Skin of body (tissue), 2 donors: Measurements from ENCODE around the gene MED25. TPM values are rescaled to one million over a fixed set of nuclear protein-coding genes. Genes with fewer than 3 reads are reported as not detected.
A peak's percentile ranks its signal among the peaks of the same experiment; 100 is the strongest.

Experiments
- DNase-seq: peaks from one replicate; lab custom pipeline; 2025; lab: John Stamatoyannopoulos, UW
- total RNA-seq: library from RNA; depleted of rRNA; stranded (reverse); fragments of >200 nt; gene quantifications from one replicate; pipeline ENCODE4 v1.2.3, GENCODE V29; 2014

MED25 gene
- total RNA-seq, 1 donor from 2014 or later, result 17.4 TPM

DNA sequence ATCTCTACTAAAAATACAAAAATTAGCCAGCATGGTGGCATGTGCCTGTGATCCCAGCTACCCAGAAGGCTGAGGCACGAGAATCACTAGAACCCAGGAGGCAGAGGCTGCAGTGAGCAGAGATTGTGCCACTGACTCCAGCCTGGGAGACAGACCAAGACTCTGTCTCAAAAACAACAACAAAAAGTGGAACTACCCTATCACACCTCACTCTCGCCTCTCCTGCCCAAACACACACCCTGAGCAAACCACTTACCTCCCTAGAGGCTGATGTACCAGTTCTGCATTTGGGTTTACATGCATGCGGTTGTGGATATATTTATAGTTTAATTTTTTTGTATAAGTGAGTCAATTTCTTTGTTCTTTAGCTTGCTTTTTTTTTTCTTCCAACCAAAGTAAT is 25.2 kb downstream of the MED25 start:
- DNase-seq, result no peak

DNA sequence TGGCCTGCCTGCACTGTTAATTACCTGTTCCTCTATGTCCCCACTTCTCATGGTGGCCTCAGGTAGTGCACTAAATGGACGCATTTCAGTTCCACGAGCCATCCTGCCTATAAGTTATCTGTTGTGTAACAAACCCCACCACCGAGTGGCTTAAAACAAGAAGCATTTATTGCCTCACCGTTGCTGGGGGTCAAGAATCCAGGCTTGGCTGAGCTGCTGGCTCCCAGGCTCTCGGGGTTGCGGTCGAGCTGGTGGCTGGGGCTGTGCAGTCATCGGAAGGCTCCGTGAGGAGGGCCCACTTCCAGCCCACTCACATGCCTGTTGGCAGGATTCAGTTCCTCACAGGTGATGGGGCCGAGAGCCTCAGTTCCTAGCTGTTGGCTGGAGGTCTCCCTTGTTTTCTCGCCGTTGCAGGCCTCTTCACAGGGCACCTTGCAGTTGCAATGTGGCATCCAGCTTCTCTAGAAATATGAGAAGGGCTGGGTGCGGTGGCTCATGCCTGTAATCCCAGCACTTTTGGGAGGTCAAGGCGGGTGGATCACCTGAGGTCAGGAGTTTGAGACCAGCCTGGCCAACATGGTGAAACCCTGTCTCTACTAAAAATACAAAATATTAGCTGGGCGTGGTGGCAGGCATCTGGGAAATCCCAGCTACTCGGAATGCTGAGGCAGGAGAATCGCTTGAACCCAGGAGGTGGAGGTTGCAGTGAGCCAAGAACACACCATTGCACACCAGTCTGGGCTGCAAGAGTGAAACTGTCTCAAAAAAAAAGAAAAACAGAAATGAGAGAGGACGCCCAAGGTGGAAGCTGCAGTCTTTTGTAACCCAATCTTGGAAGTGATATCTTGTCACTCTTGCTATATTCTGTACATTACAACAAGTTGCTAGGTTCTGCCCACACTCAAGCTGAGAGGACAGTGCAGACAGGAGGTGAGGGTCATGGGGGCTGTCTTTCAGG is 26.3 kb downstream of the MED25 start:
- DNase-seq, result no peak

DNA sequence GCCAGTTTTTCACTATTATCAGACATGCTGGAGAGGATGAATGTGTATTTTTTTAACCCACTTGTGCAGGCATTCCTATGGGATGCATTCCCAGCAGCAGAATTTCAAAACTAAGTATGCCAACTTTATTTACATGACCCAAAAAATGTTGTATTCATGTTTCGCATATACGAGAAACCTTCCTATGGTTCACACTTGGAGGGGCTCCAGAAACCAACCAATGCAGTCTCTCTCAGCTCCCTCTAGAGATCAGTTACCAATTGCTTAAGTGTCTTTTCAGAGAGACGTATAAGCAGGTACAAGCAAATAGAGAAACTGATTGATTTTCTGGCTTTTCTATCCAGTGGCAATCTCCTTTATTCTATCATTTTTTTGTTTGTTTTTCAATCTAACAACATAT is 27.3 kb downstream of the MED25 start:
- no peak for DNase-seq

DNA sequence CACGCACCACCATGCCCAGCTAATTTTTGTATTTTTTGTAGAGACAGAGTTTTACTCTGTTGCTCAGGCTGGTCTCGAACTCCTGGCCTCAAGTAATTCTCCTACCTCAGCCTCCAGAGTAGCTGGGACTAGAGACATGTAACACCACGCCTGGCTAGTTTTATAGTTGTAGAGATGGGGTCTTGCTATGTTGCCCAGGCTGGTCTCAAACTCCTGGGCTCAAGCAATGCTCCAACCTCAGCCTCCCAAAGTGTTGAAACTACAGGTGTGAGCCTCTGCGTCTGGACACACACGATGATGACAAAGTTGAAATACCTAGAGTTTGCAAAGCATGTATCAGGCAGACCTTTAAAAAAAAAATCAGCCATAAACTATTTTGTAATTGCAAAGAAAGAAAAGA is 28.3 kb downstream of the MED25 start:
- no peak for DNase-seq

DNA sequence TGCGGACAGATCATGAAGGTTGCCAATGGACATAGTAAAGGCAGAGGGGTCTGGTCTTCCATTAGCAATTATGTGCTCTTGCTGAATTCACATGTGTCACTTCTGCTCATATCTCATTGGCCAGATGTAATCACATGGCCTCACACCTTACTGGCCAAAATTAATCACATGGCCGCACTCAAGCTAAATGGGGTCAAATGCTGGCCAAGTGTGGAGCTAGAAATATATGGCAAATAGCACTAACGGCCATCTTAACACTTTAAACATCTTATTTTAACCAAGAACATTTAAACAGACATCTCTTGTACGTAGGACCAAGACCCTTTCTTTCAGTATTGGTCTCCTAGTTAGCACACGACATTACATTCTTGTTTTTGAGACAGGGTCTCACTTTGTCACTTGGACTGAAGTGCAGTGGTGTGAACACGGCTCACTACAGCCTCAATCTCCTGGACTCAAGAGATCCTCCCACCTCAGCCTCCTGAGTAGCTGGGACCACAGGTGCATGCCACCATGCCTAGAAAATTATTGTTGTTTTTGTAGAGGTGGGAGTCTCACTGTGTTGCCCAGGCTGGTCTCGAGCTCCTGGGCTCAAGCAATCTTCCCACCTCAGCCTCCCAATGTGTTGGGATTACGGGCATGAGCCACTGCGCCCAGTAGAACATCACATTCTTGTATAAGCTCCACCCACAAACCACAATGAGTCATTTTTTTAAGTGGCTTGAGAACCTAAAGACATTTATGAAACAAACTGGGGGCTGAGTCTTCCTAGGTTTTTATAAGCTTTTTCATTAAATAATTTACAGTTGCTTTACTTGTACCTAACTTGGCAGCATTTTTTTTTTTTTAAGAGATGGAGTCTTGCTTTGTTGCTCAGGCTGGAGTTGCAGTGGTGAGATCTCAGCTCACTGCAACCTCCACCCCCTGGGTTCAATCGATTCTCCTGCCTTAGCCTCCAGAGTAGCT is 29.9 kb downstream of the MED25 start:
- no peak for DNase-seq

DNA sequence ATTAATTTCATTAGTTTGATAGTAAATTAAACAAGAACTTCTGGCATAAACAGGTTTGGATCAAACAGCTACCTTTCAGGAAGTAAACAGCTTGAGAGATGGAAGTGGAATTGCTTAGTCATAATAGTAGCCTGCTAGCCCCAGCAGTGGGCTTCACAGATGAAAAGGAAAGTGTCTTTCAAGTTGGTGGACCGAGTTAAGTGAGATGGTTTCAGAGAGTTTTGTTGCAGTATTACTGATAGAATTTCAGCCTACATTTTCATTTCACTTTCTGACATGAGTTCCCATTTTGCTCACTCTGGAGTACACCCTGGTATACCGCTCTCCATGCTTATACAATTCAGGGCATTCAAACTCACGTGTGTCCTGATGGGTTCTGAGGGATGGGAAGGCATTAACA is 30.8 kb downstream of the MED25 start:
- DNase-seq, result no peak

DNA sequence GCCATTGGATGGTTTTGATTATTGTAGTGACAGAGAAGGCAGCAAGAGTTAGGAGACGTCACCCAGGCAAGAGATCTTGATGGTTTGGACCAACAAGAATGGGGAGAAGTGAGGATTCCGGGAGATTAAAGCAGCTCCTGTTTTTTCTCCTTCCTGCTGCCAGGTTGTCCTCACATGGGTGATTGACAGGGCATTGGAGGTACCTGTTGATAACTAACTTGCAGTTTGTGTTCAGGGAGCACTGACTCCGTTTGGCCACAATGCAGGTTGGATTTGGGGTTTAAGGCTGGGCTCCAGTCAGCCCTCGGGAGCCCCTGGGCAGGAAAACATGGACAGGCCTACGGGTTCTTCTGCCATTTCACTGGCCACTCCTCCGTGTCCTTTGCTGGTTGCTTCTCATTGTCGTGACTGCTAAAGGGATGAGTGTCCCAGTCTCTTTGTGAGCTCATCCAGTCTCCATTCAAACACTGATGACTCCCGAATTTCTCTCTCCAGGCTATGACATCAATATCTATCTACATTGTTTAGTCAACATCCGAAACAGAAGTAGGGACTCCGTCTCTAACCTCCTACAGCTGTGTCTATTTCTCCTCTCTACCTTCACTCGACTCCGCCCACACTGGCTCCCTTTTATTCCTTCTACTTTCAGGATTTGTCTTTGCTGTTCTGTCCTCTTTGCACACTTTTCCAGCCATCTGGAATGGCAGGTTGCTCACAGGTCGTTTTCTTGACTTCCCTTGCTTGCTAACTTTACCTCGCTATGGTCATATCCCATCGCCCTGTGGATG is 31.5 kb downstream of the MED25 start:
- DNase-seq, result no peak

DNA sequence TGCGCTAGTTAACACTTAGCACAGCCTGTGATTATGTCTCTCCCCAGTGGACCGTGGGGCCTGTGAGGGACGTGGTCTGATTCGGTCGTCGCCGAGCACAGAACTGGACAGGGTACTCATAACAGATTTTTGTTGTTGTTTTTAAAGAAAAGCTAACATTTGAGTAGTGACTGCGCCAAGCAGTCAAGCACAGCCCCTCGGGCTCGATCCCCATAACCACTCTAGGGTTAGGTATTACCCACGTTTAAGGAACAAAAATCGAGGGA is 32.1 kb downstream of the MED25 start:
- no peak for DNase-seq

DNA sequence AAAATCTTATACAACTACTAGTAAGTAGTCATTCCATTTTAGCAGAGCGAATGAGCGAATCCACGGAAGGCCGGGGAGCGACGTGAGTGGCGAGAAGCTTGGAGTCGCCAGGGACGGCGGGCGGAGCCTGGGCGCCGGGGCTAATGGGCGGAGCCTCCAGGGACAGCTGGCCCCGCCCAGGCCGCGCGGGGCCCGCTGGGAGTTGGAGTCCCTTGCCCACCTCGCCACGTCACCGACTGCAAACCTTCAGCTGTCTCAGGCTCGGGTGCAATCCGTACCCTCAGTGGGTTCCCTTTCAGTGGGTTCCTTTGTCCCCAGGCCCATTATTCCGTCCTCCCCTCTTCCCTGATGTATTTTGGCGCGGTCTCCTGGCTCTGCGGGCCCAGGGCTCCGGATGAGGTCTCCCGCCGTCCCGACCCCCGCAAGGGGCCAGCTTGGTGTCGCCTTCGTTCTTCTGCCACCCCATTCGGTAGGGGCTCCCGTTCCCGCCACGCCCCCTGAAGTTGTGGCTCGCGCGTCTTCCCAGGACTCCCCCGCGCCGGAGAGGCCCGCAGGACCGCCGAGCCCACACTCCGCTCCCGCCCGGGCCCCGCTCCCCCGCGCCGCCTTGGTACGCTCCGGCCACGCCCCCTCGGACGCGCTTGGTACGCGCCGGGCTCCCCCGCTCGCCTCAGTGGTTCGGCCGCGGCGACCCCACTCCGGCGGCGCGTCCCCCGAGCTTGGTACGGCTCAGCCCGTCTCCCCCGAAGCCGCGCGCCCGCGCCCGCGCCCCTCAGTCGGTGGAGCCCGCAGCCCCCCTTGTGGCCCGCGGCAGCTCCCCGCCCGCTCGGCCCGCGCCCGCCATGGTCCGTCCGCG is 32.6 kb downstream of the MED25 start, which contains the start of gene PTOV1:
Gene PTOV1, plus strand, starts transcription at position 673 of the 856 bp plus-strand sequence.
- DNase-seq, result peak; percentile 84

DNA sequence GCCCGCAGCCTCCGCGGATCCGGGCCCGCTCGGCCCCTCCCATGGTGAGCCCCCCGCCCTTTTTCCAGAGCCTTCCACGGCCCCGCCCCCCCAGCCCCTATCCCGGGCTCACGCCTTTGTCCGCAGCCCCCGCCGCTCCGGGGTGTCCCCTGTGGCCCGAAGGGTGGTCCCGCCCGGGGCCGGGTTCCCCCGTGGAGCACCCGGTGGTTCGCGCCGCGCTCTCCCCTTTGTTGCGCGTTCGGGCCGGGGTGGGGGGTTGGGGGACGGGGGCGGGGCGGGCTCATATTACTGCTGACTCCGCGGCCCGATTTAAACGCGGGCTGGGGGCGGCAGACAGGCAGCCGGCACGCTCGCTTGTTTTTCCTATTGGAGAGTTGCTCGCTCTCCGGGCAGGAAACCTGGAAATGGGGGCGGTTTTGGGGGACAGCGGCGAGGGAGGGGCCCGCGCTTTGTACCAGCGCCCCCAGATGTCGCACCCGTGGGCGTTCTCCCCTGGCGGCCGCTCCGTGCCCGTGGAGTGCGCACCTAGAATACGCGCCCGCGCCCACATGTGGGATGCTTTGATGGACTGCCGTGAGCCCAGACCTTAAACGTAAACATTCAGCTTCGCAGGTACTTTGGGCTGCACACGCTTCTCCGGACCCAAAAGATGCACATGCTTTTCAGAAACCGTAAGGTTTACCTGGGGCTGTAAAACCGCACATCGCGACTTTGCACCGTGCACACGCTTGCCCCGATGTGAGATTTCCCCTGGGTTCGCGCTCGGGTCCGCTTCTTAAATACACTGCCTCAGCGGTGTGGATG is 33.6 kb downstream of the MED25 start:
- peak; percentile 36 for DNase-seq

DNA sequence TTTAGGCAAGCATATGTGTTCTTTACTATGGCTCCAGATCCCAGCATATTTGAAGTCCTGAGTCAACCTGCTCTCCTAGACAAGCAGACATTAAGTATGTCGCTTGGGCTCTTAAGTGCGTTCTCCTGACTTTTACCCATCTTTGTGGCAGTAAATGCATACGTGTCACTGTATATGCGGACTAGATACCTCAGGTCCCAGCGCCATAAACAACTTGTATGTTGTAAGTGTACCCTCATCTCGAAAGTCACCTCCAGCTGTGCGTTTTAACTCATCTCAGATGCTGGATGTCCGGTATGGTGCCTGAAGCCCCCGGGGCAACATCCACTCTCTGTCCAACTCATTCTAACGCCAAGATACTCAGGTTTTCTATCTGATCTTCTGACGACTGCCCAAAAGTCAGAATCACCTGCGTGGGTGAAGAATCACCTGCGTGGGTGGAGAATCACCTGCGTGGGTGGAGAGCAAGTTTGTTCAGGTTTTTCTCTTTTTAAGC is 34.6 kb downstream of the MED25 start:
- no peak for DNase-seq

DNA sequence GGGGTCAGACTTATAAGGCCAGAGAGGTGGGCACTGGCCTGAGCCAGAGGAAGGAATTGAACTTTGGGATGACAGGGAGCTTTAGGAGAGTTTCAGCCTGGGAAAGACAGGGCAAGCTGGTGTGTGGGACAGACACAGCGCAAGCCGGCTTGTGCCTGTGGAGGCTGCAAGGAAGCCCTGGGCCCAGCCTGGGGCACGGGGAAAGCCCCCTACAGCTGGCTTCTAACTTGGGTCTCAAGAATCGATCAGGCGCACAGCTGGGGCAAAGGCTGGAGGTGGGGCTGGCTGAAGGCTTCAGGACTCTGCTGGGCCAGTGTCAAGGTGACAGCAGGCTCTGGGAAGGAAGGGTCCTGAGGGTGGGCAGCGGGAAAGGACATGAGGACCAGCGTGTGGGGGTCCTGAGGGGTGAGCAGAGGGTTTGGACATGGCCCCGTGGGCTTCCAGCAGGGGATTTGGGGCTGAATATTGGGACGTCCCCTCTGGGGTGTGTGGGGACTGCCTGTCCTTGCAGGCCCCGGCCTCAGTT is 35.8 kb downstream of the MED25 start:
- no peak for DNase-seq

DNA sequence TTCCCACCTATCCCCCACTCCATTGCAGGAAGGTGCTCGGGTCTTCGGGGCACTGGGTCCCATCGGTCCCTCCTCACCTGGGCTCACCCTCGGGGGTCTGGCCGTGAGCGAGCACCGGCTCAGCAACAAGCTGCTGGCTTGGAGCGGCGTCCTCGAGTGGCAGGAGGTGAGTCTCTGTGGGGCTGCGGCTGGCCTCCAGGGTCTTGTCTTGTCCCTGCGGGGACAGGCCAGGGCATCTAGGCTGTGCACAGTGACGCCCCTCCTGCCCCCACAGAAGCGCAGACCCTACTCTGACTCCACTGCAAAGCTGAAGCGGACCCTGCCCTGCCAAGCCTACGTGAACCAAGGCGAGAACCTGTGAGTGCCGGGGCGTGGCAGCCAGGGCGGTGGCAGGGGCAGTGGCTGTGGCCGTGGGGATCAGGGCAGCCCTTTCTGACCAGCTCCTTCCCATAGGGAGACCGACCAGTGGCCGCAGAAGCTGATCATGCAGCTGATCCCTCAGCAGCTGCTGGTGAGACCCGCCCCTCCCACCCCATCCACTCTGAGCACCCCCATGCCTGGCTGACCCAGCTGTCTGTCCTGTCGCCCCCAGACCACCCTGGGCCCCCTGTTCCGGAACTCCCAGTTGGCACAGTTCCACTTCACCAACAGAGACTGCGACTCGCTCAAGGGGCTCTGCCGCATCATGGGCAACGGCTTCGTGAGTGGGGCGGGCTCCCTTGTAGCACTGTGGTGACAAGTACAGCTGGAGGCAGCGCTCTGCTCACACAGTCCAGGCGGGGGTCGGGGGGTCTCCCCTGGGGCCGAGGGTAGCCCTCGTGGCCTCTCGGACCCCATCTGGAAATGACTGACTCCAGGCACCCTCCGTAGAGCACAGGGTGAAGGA is 36.5 kb downstream of the MED25 start:
- no peak for DNase-seq

DNA sequence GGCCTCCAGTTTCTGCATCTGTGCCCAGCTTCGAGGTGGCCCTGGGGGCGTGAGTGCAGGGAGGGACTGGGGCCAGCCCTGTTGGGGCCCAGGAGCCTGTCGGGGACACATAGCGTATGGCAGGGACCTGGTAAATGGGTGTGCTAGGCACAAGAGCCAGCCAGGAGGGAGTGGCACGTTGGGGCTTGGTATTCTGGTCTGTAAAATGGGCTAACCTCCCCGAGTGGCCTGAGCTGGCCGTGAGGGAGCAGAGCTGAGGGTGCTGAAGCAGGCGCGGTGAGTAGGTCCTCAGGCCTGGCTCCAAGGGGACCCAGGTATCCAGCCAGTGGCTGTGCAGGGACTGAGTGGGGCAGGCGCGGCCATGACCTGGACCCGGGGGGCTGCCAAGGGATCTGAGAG is 37.2 kb downstream of the MED25 start:
- DNase-seq, result no peak

DNA sequence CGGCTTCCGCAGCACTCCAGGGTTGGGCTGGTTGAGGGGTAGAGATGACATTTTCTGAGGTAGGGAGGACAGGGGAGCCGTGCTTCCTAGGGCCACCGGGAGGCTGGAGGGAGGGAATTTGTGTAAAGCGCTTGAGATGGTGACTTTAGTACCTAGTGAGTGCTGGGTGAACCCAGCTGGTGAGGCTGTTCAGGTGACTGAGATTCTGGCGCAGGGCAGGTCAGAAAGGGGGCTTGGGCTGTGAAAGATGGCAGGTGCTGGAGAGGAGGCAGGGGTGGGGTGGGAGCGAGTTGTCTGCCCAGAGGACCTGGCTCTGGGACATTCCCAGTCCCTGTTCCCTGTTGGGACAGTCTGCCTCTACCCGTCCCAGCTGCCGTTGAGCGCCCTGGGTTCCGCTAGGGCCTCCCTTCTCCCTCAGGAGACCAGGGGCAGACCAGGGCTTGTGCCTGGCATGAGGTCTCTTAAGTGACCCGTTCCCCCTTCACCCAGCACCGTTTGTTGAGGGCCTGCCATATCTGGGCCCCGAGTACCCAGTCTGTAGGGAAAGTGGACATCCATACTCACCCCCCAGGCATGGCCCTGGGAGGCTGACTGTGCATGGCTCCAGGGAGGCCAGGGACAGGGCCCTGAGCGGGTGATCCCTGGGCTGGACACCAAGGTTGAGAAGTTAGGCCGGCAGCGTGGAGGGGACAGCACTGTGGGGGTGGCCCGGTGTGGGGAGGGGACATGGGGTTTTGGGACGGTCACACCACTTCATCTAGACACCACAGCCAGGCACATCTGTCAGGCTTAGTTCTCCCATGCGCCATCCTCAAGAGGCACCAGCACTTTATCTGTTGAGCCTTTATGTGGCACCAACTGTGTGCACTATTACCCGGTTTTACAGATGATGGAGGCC is 37.8 kb downstream of the MED25 start:
- DNase-seq, result no peak

DNA sequence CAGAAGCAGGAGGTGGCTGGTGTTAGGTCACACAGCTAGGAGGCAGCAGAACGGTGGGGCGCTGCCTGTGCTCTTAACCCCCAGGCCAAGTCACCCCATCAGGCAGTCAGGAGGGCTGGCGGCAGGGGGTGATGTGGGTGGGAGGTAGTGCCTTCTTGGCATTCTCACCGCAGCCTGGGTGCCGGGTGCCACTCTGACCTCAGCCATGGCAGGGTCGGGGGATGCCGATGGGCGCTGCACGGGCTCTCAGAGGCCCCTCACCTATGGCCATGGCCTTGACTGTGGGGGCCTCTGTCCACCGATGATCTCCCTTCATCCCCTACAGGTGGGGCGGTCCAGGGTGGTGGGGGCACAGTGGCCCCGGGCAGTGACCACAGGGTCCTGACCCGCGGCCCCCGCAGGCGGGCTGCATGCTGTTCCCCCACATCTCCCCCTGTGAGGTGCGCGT is 38.5 kb downstream of the MED25 start:
- DNase-seq, result no peak
